ENCODE results near the gene FBXL13. TPM values are rescaled to one million over a fixed set of nuclear protein-coding genes. Genes with fewer than 3 reads are reported as not detected.
"Not testable (repeated sequence)": the region's sequence is repeated elsewhere in the genome, so short reads cannot be mapped to it uniquely, and the experiment has no call there.

The FBXL13 gene
- total and polyA plus RNA-seq, 2 donors, result 0.38 to 8.1 TPM

DNA sequence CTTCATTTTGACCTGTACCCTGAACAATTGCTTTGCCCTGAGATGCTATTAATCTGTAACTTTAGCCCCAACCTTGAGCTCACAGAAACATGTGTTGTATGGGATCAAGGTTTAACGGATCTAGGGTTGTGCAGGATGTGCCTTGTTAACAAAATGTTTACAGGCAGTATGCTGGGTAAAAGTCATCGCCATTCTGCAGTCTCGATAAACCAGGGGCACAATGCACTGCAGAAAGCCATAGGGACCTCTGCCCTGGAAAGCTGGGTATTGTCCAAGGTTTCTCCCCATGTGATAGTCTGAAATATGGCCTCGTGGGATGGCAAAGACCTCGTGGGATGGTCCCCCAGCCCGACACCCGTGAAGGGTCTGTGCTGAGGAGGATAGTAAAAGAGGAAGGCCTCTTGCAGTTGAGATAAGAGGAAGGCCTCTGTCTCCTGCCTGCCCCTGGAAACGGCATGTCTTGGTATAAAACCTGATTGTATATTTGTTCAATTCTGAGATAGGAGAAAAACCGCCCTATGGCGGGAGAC is 236.0 kb downstream of the FBXL13 start:
- DNase-seq (ENCODE audit: extremely low spot score); H3K4me1 ChIP-seq (ENCODE audit: insufficient read depth); H3K27ac ChIP-seq (ENCODE audit: low read depth); H3K4me3 ChIP-seq (ENCODE audit: low read depth, low read length); H3K36me3 ChIP-seq (ENCODE audit: insufficient read depth): not testable (repeated sequence)
- WGBS, result 86% methylated on average over 10 of the region's 10 CpGs

DNA sequence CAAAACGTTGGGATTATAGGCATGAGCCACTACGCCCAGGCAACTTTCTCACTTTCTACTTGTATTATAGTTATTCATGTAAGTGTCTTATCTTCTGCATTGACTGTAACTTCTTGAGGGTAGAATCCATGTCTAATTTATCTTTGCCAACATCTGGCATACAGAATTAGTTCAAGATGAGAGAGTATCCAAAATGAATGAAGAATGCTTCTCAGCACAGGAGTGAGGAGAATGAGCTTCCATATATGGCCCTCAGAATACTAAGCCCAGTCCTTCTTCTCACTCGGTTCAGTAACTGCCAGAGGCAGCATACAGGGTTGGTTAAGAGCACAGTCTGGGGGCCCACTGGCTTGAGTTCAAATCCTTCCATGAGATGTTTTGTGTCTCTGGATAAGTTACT is 236.8 kb downstream of the FBXL13 start:
- 76% methylated on average over 3 of the region's 3 CpGs for WGBS
- H3K36me3 ChIP-seq (ENCODE audit: insufficient read depth), result no peaks in the 10 kb centered on the region
- H3K27ac ChIP-seq (ENCODE audit: low read depth), result no peak overlapping the region
- no peaks in the 10 kb centered on the region for H3K4me1 ChIP-seq (ENCODE audit: insufficient read depth)
- no peak for DNase-seq (ENCODE audit: extremely low spot score)
- no peak overlapping the region for H3K4me3 ChIP-seq (ENCODE audit: low read depth, low read length)

DNA sequence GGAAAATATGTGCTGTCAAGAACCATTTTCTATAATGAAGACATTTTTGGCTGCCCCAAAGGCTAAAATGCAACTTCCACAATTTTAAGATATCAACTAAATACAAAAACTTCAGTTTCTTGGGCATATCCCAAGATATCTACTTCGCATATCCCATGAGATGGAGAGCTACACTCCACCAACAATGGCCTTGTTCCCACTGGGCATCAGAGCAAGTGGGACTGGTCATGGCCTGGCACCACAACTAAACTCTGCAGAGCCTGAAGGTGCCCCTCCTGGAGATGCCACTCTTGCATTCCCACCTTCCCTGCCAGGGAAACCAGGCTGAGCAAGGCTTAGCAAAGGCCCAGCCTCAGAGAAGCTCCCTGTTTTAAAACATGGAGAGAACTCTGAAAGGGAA is 237.6 kb downstream of the FBXL13 start:
- no peaks in the 10 kb centered on the region for H3K36me3 ChIP-seq (ENCODE audit: insufficient read depth)
- WGBS, result 91% methylated on average over 1 of the region's 1 CpG
- no peak overlapping the region for H3K27ac ChIP-seq (ENCODE audit: low read depth)
- H3K4me1 ChIP-seq (ENCODE audit: insufficient read depth), result no peaks in the 10 kb centered on the region
- no peak overlapping the region for H3K4me3 ChIP-seq (ENCODE audit: low read depth, low read length)
- no peak for DNase-seq (ENCODE audit: extremely low spot score)

DNA sequence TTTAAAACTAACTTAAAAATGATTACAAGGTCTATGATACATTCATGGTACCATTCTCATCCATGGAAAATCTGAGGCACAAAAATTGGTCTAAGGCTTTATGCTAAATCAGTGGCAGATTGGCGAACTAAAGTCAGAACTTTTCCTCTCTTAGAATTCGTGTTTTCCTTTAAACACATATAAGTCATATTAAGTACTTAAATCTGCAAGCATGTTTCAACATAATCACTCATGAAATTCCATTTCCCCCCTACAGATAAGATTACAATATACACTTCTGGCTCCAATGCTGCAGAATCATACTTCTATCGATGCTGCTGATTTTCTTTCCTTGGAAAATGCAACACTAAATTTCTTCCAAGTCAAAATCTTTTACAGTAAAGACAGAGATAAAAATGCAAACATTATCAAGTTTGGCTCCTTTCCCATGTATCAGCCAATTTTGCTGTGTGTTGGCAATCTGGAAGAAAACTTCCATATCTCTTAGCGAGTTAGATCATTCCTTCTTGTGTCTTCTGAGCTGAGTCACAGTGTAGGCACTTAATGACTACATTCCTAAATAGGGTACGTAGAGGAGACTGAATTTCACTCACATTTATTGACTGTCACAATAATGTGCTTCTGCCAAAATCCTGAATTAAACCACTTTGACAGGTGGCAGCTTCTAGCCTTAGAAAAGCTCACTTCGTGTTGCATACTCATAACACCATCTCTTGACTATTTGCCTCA is 238.2 kb downstream of the FBXL13 start:
- no peaks in the 10 kb centered on the region for H3K36me3 ChIP-seq (ENCODE audit: insufficient read depth)
- DNase-seq (ENCODE audit: extremely low spot score), result peak; percentile 33
- H3K4me1 ChIP-seq (ENCODE audit: insufficient read depth), result no peaks in the 10 kb centered on the region
- H3K27ac ChIP-seq (ENCODE audit: low read depth), result no peak overlapping the region
- 51% methylated on average over 6 of the region's 6 CpGs for WGBS
- H3K4me3 ChIP-seq (ENCODE audit: low read depth, low read length), result no peak overlapping the region

DNA sequence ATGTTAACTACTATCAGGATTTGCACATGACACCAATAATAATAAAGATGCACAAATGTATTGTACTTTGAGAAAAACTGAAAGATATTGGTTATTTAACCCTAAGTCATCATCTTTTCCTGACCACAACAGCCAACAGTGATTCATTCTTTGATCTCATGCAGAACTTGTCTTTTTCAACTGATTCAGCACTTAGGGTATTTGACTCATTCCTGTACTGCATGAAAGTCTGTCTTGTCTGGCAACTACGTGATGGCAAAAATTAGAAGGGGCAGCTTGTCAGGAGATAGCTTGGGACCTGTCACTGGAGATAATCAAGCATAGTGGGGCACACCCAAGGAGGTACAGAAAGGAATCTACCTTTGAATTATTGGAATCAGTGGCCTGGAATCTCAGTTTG is 239.6 kb downstream of the FBXL13 start:
- WGBS, result 44% methylated on average over 1 of the region's 1 CpG
- no peak overlapping the region for H3K27ac ChIP-seq (ENCODE audit: low read depth)

DNA sequence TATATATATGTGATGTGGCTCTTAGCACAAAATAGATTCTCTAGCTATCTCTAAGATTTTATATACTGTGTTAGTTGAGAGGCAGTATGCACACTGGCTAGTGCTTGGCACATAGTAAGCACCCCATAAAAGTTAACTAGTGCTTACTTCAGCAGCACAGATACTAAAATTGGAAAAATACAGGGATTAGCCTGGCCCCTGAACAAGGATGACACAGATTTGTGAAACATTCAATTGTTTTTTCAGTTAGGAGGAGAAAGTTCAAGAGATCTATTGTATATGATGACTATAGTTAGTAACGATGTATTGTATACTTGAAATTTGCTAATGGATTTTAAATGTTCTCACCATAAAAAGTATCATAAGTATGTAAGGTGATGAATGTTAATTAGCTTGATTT is 240.1 kb downstream of the FBXL13 start:
- Histone ChIP-seq H3K36me3 (ENCODE audit: insufficient read depth) (peaks cover 2% of the 10 kb centered on the region), H3K27ac (ENCODE audit: low read depth) (no peak overlapping the region), H3K4me3 (ENCODE audit: low read depth, low read length) (no peak overlapping the region), H3K4me1 (ENCODE audit: insufficient read depth) (no peaks in the 10 kb centered on the region)
- WGBS, result 52% methylated on average over 1 of the region's 1 CpG
- DNase-seq (ENCODE audit: extremely low spot score), result no peak

More for the DNA sequence above, 239.6 kb downstream of the FBXL13 start:
- H3K36me3 ChIP-seq (ENCODE audit: insufficient read depth), result peaks cover 2% of the 10 kb centered on the region
- no peak overlapping the region for H3K4me3 ChIP-seq (ENCODE audit: low read depth, low read length)
- H3K4me1 ChIP-seq (ENCODE audit: insufficient read depth), result no peaks in the 10 kb centered on the region
- no peak for DNase-seq (ENCODE audit: extremely low spot score)

DNA sequence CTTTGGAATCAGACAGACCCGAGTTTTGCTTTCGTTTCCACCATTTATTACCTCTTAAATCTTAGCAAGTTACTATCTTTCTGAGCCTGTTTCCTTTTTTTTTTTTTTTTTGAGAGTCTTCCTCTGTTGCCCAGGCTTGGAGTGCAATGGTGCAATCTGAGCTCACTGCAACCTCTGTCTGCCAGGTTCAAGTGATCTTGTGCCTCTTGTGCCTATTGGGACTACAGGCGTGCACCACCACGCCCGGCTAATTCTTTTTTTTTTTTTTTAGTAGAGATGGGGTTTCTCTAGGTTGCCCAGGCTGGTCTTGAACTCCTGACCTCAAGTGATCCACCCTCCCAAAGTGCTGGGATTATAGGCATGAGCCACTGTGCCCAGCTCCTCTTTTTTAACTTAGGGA is 241.3 kb downstream of the FBXL13 start:
- 76% methylated on average over 5 of the region's 5 CpGs for WGBS
- no peak overlapping the region for H3K4me3 ChIP-seq (ENCODE audit: low read depth, low read length)
- no peak for DNase-seq (ENCODE audit: extremely low spot score)
- no peak overlapping the region for H3K27ac ChIP-seq (ENCODE audit: low read depth)
- peaks cover 2% of the 10 kb centered on the region for H3K36me3 ChIP-seq (ENCODE audit: insufficient read depth)
- no peaks in the 10 kb centered on the region for H3K4me1 ChIP-seq (ENCODE audit: insufficient read depth)

DNA sequence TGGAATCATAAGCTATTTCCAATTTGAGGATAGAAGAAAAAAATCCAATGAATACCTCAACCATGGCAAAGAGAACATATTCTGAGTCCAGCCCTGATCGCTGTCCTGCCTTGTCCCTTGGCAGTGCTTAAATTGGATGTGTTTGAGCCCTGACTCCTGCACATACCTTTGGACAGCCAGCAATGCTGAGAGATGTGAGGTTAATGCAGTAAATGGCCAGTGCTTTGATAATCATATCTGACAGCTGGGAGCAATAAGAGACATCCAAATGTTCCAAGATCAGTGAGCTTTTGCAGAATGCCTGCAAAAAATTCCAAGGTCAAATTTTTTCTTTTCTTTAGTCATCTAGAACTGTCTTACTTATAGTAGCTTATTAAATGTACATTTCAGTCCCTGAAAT is 241.9 kb downstream of the FBXL13 start:
- Histone ChIP-seq H3K4me1 (ENCODE audit: insufficient read depth) (no peaks in the 10 kb centered on the region), H3K36me3 (ENCODE audit: insufficient read depth) (peaks cover 2% of the 10 kb centered on the region), H3K27ac (ENCODE audit: low read depth) (no peak overlapping the region), H3K4me3 (ENCODE audit: low read depth, low read length) (no peak overlapping the region)
- WGBS, result 56% methylated on average over 1 of the region's 1 CpG
- DNase-seq (ENCODE audit: extremely low spot score), result no peak

DNA sequence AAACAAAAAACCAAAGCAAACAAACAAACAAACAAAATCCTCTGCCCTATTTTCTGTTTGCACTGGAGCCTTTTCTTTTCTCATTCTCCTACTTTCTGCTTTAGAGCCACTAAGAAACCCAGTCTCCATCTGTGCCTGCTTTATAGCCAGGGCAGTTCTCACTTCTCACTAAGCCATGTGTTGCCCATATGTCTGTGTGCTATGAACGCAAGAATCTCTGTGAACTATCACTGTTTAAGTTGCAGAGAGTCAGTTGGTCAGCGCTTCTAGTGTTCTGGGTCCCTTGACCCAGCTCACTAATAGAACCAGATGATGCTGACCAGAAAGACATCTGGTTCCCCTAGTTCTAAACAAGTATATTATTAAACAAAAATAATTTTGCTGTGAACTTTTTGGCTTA is 244.4 kb downstream of the FBXL13 start:
- Histone ChIP-seq H3K4me1 (ENCODE audit: insufficient read depth) (no peaks in the 10 kb centered on the region), H3K4me3 (ENCODE audit: low read depth, low read length) (no peak overlapping the region), H3K36me3 (ENCODE audit: insufficient read depth) (peaks cover 2% of the 10 kb centered on the region), H3K27ac (ENCODE audit: low read depth) (no peak overlapping the region)
- WGBS, result 77% methylated on average over 2 of the region's 2 CpGs
- no peak for DNase-seq (ENCODE audit: extremely low spot score)

DNA sequence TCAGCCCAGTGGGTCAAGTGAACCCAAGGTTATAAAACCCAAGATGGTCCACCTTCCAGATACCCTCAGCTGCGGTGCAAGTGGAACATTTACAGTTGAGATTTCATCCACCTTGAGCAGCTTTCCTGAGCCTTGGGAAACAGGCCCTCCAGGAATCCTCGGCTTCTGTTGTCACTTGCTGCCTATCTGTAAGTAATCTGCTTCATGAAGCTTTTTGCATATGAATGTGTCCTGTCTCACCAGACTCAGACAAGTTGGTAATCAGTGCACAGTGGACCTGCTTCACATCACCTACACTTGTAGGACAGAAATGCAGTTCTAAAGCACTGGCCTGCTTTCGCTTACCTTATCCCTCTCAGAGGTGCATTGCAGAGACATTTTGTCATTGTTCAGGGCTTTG is 245.5 kb downstream of the FBXL13 start:
- no peaks in the 10 kb centered on the region for H3K4me1 ChIP-seq (ENCODE audit: insufficient read depth)
- WGBS, result 92% methylated on average over 3 of the region's 3 CpGs

DNA sequence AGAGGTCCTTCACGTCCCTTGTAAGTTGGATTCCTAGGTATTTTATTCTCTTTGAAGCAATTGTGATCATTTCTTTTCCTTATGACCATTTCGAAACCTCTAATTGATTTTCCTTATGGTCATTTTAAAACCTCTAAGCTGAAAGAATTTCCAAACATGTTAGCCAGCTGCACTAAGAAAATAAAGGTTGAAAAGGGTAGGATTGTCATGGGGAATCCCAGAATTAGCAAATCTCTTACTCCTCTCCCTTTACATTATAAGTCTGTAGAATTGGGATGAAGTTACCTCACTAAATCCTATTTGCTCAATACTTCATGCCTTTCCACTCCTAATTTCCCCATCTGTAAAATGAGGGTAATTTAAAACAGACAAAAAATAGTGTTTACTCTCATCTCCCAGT is 246.3 kb downstream of the FBXL13 start:
- DNase-seq (ENCODE audit: extremely low spot score), result no peak
- Histone ChIP-seq H3K36me3 (ENCODE audit: insufficient read depth) (peaks cover 2% of the 10 kb centered on the region), H3K4me1 (ENCODE audit: insufficient read depth) (no peaks in the 10 kb centered on the region), H3K27ac (ENCODE audit: low read depth) (no peak overlapping the region), H3K4me3 (ENCODE audit: low read depth, low read length) (no peak overlapping the region)
- over 99% methylated on average over 2 of the region's 2 CpGs for WGBS

More for the DNA sequence above, 245.5 kb downstream of the FBXL13 start:
- DNase-seq (ENCODE audit: extremely low spot score), result no peak
- Histone ChIP-seq H3K4me3 (ENCODE audit: low read depth, low read length) (no peak overlapping the region), H3K27ac (ENCODE audit: low read depth) (no peak overlapping the region), H3K36me3 (ENCODE audit: insufficient read depth) (peaks cover 2% of the 10 kb centered on the region)

DNA sequence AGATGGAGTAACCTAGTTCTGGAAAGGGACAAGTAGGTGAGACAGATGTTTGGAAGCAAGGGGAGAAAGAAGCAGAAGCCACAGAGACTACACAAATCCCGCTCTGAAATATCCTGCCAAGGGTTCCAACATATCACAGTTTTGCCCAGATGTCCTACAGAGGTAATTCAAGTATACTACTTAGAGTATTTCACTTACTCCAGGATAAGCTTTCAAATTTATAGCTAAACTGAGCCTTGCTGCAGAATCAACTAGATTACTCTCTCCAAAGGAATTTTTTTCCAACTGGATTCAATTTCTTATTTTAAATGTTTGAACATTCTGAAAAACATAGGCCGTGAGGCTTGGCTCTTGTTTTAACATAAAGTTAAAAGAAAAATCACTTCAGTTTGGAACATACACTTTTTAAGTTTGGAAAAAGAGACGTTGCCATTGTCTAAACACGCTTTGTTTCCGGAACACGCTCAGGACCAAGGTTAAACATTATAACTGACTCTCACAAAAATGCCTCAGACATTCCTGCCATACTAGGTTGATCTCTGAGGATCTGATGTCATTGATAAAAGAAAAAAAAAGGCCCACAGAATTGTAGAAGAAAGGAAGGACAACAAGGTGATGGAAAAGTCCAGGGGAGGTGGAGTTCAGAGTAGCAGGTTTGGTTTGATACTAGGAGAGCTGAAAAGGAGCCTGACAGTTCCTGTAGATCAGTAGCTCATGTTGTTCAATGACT is 251.0 kb downstream of the FBXL13 start:
- Histone ChIP-seq H3K36me3 (ENCODE audit: insufficient read depth) (peaks cover 5% of the 10 kb centered on the region), H3K4me3 (ENCODE audit: low read depth, low read length) (no peak overlapping the region), H3K27ac (ENCODE audit: low read depth) (no peak overlapping the region), H3K4me1 (ENCODE audit: insufficient read depth) (no peaks in the 10 kb centered on the region)
- no peak for DNase-seq (ENCODE audit: extremely low spot score)
- WGBS, result 48% methylated on average over 6 of the region's 6 CpGs

DNA sequence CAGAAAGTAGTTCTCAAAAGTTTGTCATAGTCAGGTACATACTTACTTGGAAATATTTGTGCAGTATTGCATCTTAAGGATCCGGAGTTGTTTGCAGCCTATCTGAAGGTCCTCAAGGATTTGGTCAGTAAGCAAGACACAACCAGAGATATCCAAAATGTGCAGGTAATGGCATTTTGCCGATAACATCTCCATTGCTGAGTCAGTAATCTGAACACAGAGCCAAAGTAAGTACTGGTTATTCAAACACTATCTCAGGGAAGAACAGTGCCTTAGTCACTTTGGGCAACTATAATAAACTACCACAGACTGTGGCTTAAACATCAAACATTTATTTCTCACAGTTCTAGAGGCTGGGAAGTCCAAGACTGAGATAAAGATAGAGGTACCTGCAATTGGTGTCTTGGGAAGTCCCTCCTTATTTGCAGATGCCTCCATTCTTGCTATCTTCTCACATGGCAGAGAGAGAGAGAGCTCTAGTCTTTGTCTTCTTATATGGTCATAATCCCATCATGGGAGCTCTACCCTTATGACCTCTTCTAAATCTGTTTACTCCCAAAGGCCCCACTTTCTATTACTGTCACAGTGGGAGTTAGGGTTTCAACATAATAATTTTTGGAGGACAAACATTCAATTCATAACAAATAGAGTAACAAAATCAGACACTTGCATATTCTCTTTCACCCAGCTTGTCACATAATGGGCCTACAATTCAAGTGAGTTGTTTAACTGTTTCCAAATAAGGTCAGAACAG is 252.4 kb downstream of the FBXL13 start:
- 96% methylated on average over 2 of the region's 2 CpGs for WGBS
- Histone ChIP-seq H3K36me3 (ENCODE audit: insufficient read depth) (peaks cover 5% of the 10 kb centered on the region), H3K4me1 (ENCODE audit: insufficient read depth) (no peaks in the 10 kb centered on the region), H3K4me3 (ENCODE audit: low read depth, low read length) (no peak overlapping the region), H3K27ac (ENCODE audit: low read depth) (no peak overlapping the region)
- no peak for DNase-seq (ENCODE audit: extremely low spot score)
